Measurements from ENCODE around the gene CSF2RB.

The CSF2RB gene

DNA sequence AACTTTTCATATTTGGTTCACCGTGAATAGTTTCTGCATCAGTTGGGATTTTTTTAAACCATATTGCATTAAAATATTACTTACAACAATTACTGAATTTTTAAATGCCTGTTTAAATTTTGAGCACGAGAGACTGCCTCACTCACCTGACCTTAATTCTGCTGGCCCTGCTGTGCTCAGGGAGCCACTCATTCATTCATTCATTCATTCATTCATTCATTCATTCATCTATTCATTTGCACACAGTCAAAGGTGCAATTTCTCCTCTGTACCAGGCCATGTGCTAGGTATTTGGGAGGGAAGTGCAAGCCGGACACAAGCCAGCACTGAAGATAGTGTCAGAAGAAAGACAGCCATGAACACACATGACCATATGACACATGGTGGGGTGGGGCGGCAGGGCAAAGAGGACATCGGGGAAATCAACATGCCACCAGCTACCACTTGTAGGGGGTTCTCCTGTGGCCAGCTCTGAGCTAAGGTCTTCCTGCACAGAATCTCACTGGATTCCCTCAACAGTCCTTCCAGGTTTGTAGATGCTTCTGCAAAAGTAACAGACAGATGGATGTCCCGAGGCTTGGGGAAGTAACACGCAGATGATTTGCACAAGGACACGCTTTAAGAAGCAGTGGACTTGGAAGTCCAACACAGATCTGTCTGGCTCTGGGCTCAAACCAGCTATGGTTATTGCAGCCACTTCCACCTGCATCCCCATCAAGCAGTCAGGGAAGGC, 568 bp upstream of the CSF2RB start:
- TF ChIP-seq, protein P1, sequence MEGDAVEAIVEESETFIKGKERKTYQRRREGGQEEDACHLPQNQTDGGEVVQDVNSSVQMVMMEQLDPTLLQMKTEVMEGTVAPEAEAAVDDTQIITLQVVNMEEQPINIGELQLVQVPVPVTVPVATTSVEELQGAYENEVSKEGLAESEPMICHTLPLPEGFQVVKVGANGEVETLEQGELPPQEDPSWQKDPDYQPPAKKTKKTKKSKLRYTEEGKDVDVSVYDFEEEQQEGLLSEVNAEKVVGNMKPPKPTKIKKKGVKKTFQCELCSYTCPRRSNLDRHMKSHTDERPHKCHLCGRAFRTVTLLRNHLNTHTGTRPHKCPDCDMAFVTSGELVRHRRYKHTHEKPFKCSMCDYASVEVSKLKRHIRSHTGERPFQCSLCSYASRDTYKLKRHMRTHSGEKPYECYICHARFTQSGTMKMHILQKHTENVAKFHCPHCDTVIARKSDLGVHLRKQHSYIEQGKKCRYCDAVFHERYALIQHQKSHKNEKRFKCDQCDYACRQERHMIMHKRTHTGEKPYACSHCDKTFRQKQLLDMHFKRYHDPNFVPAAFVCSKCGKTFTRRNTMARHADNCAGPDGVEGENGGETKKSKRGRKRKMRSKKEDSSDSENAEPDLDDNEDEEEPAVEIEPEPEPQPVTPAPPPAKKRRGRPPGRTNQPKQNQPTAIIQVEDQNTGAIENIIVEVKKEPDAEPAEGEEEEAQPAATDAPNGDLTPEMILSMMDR (IDR thresholded peaks at IDR 0.05): no peak

DNA sequence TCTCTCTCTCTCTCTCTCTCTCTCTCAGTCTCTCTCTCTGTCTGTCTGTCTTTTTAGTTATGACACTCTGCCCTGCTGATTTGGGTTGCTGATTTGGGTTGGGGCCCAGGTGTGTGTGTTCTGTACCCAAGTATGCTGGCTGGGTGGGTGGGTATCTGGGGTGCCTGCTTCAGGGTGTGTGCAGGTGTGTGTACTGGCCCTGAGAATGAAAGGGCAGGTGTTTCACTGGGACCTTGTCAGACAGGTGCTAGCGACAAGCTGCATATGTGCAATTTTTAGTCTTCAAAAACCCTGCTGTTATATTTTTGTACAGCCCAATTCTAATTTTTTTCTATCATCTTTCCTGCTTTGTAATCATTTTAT, 943 bp downstream of the CSF2RB start:
- TF ChIP-seq, protein P1 (IDR thresholded peaks at IDR 0.05): no peak

DNA sequence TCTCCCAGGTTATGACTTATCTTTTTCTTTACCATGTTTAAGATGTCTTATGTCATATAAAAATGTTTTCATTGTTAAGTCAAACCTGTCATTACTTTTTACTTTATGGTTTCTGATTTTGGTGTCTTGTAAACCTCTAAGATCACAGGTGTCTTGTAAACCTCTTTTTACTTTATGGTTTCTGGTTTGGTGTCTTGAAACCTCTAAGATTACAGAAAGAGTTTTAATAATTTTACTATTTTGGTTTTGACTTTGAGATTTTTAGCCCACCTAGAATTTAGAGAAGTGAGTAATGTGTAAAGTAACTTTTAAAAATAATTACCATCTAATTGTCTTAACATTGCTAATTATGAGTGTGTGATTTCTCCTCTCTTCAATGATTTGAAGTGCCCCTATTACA, 2.6 kb downstream of the CSF2RB start:
- TF ChIP-seq, protein P1 (IDR thresholded peaks at IDR 0.05): no peak

DNA sequence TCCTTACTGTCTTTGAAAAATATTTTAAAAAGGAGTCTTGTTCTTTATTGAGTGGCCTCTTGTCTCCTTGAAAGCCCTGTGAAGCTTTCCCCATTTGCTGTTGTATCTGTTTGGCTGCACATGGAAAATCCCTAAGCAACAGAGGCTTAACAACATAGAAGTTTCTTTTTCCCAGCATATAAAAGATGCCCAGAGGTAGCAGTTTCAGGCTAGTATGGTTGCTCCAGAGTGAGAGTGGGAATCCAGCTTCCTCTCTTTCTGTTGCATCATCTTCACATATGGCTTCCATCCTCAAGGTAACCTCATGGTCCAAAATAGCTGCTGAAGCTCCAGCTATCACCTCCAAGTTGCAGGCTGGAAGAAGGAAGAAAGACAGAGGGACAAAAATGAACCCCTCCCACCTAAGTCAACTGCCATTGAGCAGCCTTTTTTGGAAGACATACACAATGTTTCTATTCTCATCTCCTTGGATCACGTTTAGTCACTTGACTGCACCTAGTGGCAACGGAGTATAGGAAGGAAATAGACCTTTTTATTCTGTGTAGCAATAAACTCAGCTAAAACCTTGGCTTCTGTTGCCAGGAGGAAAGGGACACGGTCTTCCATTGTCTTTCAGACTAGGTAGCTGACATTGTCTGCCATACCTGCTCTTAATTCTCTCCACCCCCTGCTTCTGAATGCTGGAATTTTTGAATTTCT, 5.3 kb downstream of the CSF2RB start:
- TF ChIP-seq, protein P1 (IDR thresholded peaks at IDR 0.05): no peak

DNA sequence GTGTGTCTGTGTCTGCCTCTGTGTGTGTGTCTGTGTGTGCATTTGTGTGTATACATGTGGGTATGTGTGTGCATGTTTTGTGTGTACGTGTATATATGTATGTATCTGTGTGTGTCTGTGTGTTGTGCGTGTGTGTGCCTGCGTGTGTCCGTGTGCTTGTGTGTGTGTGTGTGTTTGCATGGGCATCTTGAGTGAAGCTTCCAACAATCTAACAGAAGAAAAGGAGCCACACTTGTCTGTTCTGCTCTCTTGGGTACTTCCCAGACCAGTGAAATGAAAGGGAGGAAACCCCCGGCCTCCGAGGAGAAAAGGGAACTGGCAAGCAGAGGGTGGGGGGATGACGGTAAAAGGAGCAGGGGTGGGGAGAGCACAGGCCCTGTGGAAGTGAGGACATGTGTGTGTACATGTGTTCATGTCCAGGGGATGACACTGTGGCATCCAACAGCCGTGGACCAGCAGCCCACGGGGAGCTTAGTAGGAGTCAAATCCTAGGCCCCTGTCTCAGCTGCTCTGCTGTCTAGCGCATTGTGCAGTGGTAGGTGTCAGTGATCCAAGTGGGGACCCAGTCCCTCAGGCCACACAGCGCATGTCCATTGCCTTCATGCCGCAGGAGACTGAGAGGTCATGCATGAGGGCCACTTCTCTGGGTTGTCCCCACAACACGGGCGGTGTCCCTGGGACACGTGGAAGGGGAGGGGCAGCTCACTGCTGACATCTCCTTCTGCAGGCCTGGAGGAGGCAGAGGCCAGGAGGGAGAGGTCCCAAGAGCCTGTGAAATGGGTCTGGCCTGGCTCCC, 8.1 kb downstream of the CSF2RB start:
- TF ChIP-seq, protein P1 (IDR thresholded peaks at IDR 0.05): no peak

DNA sequence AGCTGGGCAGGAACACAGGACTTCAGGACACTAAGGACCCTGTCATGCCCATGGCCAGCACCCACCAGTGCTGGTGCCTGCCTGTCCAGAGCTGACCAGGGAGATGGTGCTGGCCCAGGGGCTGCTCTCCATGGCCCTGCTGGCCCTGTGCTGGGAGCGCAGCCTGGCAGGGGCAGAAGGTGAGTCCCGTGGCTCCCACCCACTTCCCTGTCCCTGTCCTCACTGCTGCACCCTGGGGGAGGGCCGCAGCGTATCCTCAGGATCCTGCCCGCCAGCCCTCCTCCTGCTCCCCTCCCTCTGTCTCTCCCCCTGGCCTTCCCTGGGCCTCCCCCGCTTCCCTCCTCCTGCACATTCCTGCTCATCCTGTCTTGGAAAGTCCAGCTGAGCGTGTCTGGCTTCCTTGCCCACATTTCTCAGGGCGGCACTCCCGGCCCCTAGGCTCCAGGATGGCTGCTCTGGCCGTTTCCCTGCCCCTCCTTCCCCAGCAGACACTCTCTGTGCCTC, 8.7 kb downstream of the CSF2RB start:
- TF ChIP-seq, protein P1 (IDR thresholded peaks at IDR 0.05): no peak

DNA sequence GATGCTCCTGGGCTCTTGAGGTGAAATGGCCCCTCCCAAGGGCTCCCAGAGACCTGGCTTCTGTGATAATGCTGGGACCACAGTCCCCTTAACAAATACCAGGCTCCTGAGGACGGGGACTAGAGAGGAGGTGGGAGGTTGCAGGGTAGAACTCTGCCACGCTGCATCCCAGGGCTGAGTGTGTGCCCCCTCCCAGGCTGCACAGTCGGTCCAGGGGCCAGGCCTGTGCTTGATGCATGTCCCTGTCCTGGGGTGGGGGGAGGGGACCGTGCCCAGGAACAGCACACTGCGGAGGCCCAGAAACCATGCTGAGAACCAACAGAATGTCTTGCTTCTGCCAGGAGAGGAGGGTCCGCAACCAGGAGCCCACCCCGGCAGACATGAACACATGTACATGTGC, 9.3 kb downstream of the CSF2RB start:
- TF ChIP-seq, protein P1 (IDR thresholded peaks at IDR 0.05): no peak

Measured in LNCAP (cell line).